A549 treated with CpdA at 1 μM for 4 hours (cell line): ENCODE results near the gene FAM72B. TPM values are rescaled to one million over a fixed set of nuclear protein-coding genes. Genes with fewer than 3 reads are reported as not detected.

Experiments
- total RNA-seq: library from RNA; stranded (reverse); fragments of 200-300 nt; extraction: Qiagen RNA extraction; gene quantifications from 5 replicates; pipeline ENCODE4 v1.2.3, GENCODE V29; 2022; ENCODE audit warnings: low read depth

Gene FAM72B
- total RNA-seq, result 6.3 to 8.8 TPM (median 6.8 TPM) in 5 replicates

DNA sequence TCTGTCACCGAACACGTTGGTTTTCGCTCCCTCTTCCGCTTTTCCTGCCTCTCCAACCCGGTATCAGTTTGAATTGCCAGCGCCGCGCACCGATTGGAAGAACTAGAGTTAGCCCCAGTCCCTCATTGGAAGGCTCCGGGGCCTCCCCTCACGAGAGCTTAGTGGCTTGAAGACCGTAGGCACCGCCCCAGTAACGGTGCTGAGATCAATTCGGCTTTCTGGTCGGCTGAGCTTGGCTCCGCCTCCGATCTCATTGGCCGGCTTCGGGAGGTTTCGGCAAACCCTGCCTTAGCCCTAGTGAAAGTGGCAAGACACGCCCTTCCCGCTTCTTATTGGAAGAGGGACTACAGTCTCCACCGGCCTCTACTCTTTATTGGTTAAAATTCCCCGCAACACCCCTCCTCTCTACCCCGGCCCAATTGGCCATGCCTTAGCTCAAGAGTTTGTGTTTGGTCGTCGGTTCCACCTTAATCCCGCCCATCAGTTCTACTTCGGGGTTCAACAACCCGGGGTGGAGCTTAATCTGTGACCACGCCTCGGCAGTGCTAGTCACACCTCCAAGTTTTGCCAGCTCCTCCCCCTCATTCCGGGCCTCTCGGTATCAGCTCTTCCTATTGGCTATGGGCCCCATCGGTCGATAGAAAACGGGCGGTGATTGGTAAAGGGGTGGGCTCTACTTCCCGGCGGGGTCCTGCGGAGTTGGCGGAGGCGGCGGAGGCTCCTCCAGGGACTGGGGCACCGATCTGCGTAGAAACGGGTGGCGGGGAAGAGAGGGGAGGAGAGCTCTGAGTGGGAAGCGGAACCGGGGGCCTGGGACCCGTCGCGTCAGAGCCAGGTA, at the start of gene FAM72B, which contains the start of gene SRGAP2C:
FAM72B (minus strand) TSS at position 51 of the 838 bp plus-strand sequence. CDS start 851 bp downstream, outside the sequence.
SRGAP2C (plus strand) TSS at position 686 of the 838 bp plus-strand sequence. CDS start 2,472 bp downstream, outside the sequence.

Other genes with a start within 250 kb of the FAM72B start
- gene SRGAP2C, start 635 bp upstream of the FAM72B start, total RNA-seq, result 5.6 to 12.5 TPM (median 8.6 TPM) in 5 replicates